HEK293 (cell line): ENCODE measurements around the gene PEPD.

Source experiments
- CTCF ChIA-PET: fragments of 350-600 bp; formaldehyde crosslinking; extraction: SDS; loops from one replicate; lab custom pipeline; 2021; ENCODE audit warnings: antibody characterized with exemption; lab: Yijun Ruan, JAX
- POLR2A ChIA-PET: fragments of 300-600 bp; formaldehyde crosslinking; extraction: SDS; loops from one replicate; lab custom pipeline; 2020; ENCODE audit warnings: antibody characterized with exemption, inconsistent platforms; lab: Yijun Ruan, JAX
- H3K27ac ChIP-seq: fragments of 200-500 bp; sonication (Bioruptor generic); 2 replicates; pipeline ENCODE4 v1.5.1; 2014; ENCODE audit warnings: low read depth, low read length, control low read depth, inconsistent platforms; ENCODE audit errors: extremely low read depth
- H3K36me3 ChIP-seq, 2 experiments: fragments of 200-500 bp in 1 of 2; sonication (Bioruptor generic) in 1 of 2; 1 replicate in 1 of 2; 2 replicates in 1 of 2; pipeline ENCODE4 v1.5.1; 2014 to 2017; ENCODE audit warnings: inconsistent platforms in 2 of 2, low read length in 2 of 2; ENCODE audit not compliant: control insufficient read depth in 2 of 2, insufficient read depth in 1 of 2
- H3K4me1 ChIP-seq: fragments of 200-500 bp; sonication (Bioruptor generic); 2 replicates; pipeline ENCODE4 v1.5.1; 2014; ENCODE audit warnings: mild to moderate bottlenecking, low read length, inconsistent platforms; ENCODE audit not compliant: control insufficient read depth, insufficient read depth
- H3K4me3 ChIP-seq: 2 replicates; pipeline ENCODE4 v1.5.1; 2011; ENCODE audit warnings: low read depth, mild to moderate bottlenecking, control low read depth, low read length, moderate library complexity
- H3K9me3 ChIP-seq: fragments of 200-500 bp; sonication (Bioruptor generic); 2 replicates; pipeline ENCODE4 v1.5.1; 2014; ENCODE audit warnings: low read depth, low read length, inconsistent platforms; ENCODE audit not compliant: control insufficient read depth, insufficient read depth
- EGR2 ChIP-seq: fragments of 450-650 bp; formaldehyde crosslinking; IDR thresholded peaks from 2 replicates; pipeline ENCODE4 v1.5.1; 2016; ENCODE audit warnings: low read depth, missing biosample characterization, missing genetic modification characterization
- FEZF1 ChIP-seq: fragments of 450-650 bp; formaldehyde crosslinking; IDR thresholded peaks from 2 replicates; pipeline ENCODE4 v1.5.1; 2016; ENCODE audit warnings: missing biosample characterization, missing genetic modification characterization
- GLI2 ChIP-seq: fragments of 450-650 bp; formaldehyde crosslinking; IDR thresholded peaks from 2 replicates; pipeline ENCODE4; 2017; ENCODE audit warnings: missing biosample characterization, missing genetic modification characterization, low read depth, borderline replicate concordance
- REPIN1 ChIP-seq: fragments of 450-650 bp; formaldehyde crosslinking; IDR thresholded peaks from 2 replicates; pipeline ENCODE4 v1.5.1; 2017; ENCODE audit warnings: missing biosample characterization, missing genetic modification characterization, low read depth
- ZBTB7A ChIP-seq: fragments of 450-650 bp; formaldehyde crosslinking; IDR thresholded peaks from 2 replicates; pipeline ENCODE4 v1.5.1; 2016; ENCODE audit warnings: low read depth, missing biosample characterization, missing genetic modification characterization
- ZFHX2 ChIP-seq: fragments of 450-650 bp; formaldehyde crosslinking; conservative IDR thresholded peaks from 2 replicates; pipeline ENCODE4 v1.5.1; 2016; ENCODE audit warnings: missing biosample characterization, missing genetic modification characterization
- ZIC2 ChIP-seq: fragments of 450-650 bp; formaldehyde crosslinking; IDR thresholded peaks from 2 replicates; pipeline ENCODE4 v1.5.1; 2016; ENCODE audit warnings: missing biosample characterization, missing genetic modification characterization
- ZNF121 ChIP-seq: fragments of 450-650 bp; formaldehyde crosslinking; IDR thresholded peaks from 2 replicates; pipeline ENCODE4 v1.5.1; 2016; ENCODE audit warnings: missing biosample characterization, missing genetic modification characterization
- ZNF341 ChIP-seq: fragments of 450-650 bp; formaldehyde crosslinking; IDR thresholded peaks from 2 replicates; pipeline ENCODE4; 2016; ENCODE audit warnings: low read depth, missing biosample characterization, missing genetic modification characterization
- ZNF362 ChIP-seq: fragments of 450-650 bp; formaldehyde crosslinking; IDR thresholded peaks from 2 replicates; pipeline ENCODE4 v1.5.1; 2016; ENCODE audit warnings: missing biosample characterization, missing genetic modification characterization
- ZNF391 ChIP-seq: fragments of 450-650 bp; formaldehyde crosslinking; IDR thresholded peaks from 2 replicates; pipeline ENCODE4 v1.5.1; 2016; ENCODE audit warnings: low read depth, missing biosample characterization, missing genetic modification characterization, borderline replicate concordance
- ZNF513 ChIP-seq: fragments of 450-650 bp; IDR thresholded peaks from 2 replicates; pipeline ENCODE4 v1.5.1; 2018; ENCODE audit warnings: missing biosample characterization, missing genetic modification characterization
- ZNF600 ChIP-seq: fragments of 450-650 bp; formaldehyde crosslinking; IDR thresholded peaks from 2 replicates; pipeline ENCODE4 v1.5.1; 2016; ENCODE audit warnings: missing biosample characterization, missing genetic modification characterization
- TF ChIP-seq, protein P1 (sequence below): fragments of 450-650 bp; formaldehyde crosslinking; IDR thresholded peaks from 2 replicates; pipeline ENCODE4 v1.5.1; 2017; ENCODE audit warnings: missing biosample characterization, missing genetic modification characterization
- TF ChIP-seq, protein P2 (sequence below): fragments of 450-650 bp; formaldehyde crosslinking; IDR thresholded peaks from 2 replicates; pipeline ENCODE4 v1.5.1; 2017; ENCODE audit warnings: missing biosample characterization, missing genetic modification characterization
- TF ChIP-seq, protein P3 (sequence below): fragments of 450-650 bp; formaldehyde crosslinking; IDR thresholded peaks from 2 replicates; pipeline ENCODE4; 2016; ENCODE audit warnings: missing biosample characterization, missing genetic modification characterization

PEPD gene

DNA sequence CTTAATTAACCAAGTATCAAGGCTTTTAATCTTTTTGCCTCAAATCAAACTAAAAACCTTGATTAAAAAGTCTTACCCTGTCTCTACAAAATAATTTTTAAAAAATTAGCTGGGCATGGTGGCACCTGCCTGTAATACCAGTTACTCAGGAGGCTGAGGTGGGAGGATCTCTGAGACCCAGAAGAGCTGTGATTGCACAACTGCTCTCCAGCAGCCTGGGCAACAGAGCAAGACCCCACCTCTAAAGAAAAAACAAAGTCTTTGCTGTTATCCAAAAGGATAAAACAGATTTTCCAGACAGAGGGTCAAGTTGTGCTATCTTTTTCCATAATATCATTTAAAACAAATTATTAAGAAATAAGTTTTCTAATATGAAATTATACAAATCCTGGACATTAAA lies 174.9 kb downstream of the PEPD start:
- CTCF ChIA-PET = interaction anchor here (0.6 kb wide), 1 partner anchor 613 kb away, joined by 3 read pairs; no protein-coding TSS in a partner anchor
- POLR2A ChIA-PET = no interaction called here
- peak; percentile 75 for TF ChIP-seq ZNF121
- TF ChIP-seq, protein P1, sequence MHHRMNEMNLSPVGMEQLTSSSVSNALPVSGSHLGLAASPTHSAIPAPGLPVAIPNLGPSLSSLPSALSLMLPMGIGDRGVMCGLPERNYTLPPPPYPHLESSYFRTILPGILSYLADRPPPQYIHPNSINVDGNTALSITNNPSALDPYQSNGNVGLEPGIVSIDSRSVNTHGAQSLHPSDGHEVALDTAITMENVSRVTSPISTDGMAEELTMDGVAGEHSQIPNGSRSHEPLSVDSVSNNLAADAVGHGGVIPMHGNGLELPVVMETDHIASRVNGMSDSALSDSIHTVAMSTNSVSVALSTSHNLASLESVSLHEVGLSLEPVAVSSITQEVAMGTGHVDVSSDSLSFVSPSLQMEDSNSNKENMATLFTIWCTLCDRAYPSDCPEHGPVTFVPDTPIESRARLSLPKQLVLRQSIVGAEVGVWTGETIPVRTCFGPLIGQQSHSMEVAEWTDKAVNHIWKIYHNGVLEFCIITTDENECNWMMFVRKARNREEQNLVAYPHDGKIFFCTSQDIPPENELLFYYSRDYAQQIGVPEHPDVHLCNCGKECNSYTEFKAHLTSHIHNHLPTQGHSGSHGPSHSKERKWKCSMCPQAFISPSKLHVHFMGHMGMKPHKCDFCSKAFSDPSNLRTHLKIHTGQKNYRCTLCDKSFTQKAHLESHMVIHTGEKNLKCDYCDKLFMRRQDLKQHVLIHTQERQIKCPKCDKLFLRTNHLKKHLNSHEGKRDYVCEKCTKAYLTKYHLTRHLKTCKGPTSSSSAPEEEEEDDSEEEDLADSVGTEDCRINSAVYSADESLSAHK (tag by site-specific recombination) = no peak
- TF ChIP-seq ZNF341 = peak; percentile 63
- TF ChIP-seq, protein P2, sequence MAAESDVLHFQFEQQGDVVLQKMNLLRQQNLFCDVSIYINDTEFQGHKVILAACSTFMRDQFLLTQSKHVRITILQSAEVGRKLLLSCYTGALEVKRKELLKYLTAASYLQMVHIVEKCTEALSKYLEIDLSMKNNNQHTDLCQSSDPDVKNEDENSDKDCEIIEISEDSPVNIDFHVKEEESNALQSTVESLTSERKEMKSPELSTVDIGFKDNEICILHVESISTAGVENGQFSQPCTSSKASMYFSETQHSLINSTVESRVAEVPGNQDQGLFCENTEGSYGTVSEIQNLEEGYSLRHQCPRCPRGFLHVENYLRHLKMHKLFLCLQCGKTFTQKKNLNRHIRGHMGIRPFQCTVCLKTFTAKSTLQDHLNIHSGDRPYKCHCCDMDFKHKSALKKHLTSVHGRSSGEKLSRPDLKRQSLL (tag by site-specific recombination) = no peak
- TF ChIP-seq GLI2 (tag by site-specific recombination) = no peak
- Histone ChIP-seq H3K9me3 (no peaks in the 10 kb centered on the region; the same call in 1 of the 2 replicates), H3K4me3 (no peak overlapping the region), H3K36me3 (no peaks in the 10 kb centered on the region), H3K4me1 (peaks cover 21% of the 10 kb centered on the region), H3K27ac (no peak overlapping the region)

- Histone ChIP-seq H3K9me3 (no peaks in the 10 kb centered on the region; the same call in 1 of the 2 replicates), H3K4me3 (no peak overlapping the region), H3K36me3 (no peaks in the 10 kb centered on the region), H3K4me1 (peaks cover 16% of the 10 kb centered on the region), H3K27ac (no peak overlapping the region)
- CTCF ChIA-PET = interaction anchor here (1.0 to 1.4 kb wide), 2 partner anchors 33 to 777 kb away, joined by 3 to 6 read pairs; no protein-coding TSS in a partner anchor
- no peak for TF ChIP-seq REPIN1 (tag by site-specific recombination)
- TF ChIP-seq ZBTB7A = no peak
- no peak for TF ChIP-seq ZNF600 (tag by site-specific recombination)
- TF ChIP-seq ZFHX2 (tag by site-specific recombination) = peak; percentile 78
- TF ChIP-seq ZNF362 (tag by site-specific recombination) = no peak
- TF ChIP-seq EGR2 (tag by site-specific recombination) = peak; percentile 80
- no peak for TF ChIP-seq ZNF391 (tag by site-specific recombination)
- TF ChIP-seq FEZF1 (tag by site-specific recombination) = no peak
- no peak for TF ChIP-seq ZIC2 (tag by site-specific recombination)
- no peak for TF ChIP-seq ZNF513 (tag by site-specific recombination)
- TF ChIP-seq, protein P3, sequence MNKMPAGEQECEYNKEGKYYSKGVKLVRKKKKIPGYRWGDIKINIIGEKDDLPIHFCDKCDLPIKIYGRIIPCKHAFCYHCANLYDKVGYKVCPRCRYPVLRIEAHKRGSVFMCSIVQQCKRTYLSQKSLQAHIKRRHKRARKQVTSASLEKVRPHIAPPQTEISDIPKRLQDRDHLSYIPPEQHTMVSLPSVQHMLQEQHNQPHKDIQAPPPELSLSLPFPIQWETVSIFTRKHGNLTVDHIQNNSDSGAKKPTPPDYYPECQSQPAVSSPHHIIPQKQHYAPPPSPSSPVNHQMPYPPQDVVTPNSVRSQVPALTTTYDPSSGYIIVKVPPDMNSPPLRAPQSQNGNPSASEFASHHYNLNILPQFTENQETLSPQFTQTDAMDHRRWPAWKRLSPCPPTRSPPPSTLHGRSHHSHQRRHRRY (tag by site-specific recombination) = no peak
- POLR2A ChIA-PET = no interaction called here
Observed at GRCh38 chr19:33345163-33345562, 176.4 kb downstream of the PEPD start.
